D341Med (cell line): Measurements from ENCODE around the gene MAST3.
"Not testable (repeated sequence)": the region's sequence is repeated elsewhere in the genome, so short reads cannot be mapped to it uniquely, and the experiment has no call there.

ENCODE experiments used
- DNase-seq: peaks from one replicate; pipeline ENCODE4 v3.0.0; 2012; ENCODE audit warnings: low spot score

MAST3 gene

GRCh38 chr19:18086590-18087138, 10.9 kb upstream of the MAST3 start, which contains the start of gene IL12RB1:
TSS of gene IL12RB1 (minus strand) at chr19:18086934. CDS start at chr19:18086823, 111 bp downstream.
- DNase-seq = no peak

DNA sequence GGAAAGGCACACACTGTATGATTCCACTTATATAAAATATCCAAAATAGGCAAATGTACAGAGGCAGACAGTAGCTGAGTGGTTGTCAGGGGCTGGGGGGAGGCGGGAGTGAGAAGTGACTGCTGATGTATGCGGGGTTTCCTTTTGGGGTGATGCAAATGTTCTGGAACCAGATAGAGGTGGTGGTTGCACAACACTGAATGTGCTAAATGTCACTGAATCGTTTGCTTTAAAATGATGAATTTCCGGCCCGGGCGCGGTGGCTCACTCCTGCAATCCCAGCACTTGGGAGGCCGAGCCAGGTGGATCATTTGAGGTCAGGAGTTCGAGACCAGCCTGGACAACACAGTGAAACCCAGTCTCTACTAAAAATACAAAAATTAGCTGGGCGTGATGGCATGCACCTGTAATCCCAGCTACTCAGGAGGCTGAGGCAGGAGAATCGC, 8.5 kb upstream of the MAST3 start:
- DNase-seq = not testable (repeated sequence)

GRCh38 chr19:18089726-18090125, 7.9 kb upstream of the MAST3 start:
- no peak for DNase-seq

DNA sequence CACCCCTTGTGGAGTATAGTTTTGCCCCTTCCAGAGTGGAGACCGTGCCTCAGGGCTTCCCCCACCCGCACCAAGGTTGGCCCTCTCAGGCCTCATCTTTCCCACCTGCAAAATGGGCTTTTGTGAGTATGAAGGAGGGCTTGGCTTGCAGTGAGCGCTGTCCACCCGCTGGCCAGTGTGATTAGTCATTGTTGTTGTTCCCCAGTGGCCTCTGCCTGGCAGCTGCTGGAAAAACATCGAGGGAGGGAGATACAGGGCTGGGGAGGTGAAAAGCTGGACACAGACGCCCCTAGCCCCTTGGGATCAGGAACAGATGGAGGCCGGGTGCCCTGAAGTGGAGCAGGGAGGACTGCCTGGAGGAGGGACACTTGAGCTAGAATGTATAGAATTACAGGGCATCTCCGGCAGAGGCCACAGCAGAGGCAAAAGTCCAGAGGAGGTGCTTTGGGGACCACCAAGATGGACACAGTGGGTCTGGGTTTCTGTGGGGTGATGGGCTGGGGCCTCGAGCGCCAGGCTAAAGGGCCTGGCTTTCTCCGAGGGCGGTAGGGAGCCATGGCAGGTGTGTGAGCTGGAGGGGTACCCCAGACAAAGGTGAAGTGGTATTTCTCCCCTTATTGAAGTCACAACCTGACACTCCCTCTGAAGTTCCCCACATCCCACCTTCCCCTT, 6.9 kb upstream of the MAST3 start:
- no peak for DNase-seq

DNA sequence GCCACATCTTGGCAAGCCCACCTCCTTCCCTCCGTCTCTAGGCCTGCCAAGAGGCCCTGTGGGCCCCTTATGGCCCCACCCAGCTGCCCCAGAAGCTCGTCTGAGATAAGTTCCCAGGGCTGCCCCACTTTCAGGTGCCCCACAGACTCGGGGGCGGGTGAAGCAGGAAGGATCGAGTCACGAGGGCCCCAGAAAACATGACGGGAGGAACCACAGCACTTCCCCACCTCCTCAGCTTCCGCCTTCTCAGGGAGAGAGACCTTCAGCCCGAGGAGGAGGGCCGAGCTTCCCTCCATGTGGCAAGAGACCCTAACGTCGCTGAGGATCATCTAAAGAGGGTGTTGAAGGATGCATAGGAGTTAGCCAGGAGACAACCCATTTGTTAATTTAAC, 6.4 kb upstream of the MAST3 start:
- DNase-seq = no peak

DNA sequence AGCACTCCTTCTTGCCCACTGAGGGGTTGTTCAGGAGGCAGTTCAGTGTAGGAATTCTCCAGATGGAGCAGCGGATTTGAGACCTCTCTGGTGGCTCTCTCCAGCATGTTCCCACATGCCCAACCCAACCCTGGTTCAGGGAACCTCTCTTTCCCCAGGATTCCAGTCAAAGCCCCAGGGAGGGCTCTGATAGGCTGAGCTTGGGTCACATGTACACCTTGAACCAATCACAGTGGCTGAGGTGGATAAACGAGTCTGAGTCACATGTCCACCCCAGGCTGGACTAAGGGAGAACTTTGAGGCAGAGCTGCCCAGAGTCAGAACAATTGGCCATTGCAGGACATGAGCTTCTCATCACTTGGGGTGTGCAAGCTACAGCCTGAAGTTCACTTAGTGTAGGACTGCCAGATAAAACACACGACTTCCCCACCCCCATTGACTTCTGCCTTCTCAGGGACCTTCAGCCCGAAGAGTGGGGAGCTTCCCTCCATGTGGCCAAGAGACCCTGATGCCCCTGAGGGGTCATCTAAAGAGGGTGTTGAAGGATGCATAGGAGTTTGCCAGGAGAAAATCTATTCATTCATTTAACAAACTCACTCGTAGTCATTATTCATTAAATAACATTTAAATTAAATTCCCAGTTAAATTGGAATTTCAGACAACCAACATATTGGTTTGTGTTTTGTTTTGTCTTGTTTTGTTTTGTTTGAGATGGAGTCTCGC, 4.0 kb upstream of the MAST3 start:
- no peak for DNase-seq

DNA sequence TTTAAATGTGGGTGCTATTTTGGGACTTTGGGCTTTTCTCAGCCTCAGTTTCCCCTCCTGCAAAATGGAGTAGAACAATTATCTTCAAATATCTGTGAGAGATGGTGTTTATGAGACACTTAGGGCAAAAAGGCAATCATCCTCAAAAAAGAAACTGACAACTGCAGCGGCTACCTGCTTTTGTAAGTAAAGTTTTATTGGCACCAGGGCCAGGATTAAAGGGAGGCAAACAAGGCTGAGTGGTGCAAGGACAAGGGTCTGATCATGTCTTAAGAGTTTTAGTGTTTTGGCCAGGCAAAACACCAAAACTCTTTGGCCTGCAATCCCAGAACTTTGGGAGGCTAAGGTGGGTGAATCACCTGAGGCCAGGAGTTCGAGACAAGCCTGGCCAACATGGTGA, 1.3 kb upstream of the MAST3 start:
- DNase-seq = no peak

DNA sequence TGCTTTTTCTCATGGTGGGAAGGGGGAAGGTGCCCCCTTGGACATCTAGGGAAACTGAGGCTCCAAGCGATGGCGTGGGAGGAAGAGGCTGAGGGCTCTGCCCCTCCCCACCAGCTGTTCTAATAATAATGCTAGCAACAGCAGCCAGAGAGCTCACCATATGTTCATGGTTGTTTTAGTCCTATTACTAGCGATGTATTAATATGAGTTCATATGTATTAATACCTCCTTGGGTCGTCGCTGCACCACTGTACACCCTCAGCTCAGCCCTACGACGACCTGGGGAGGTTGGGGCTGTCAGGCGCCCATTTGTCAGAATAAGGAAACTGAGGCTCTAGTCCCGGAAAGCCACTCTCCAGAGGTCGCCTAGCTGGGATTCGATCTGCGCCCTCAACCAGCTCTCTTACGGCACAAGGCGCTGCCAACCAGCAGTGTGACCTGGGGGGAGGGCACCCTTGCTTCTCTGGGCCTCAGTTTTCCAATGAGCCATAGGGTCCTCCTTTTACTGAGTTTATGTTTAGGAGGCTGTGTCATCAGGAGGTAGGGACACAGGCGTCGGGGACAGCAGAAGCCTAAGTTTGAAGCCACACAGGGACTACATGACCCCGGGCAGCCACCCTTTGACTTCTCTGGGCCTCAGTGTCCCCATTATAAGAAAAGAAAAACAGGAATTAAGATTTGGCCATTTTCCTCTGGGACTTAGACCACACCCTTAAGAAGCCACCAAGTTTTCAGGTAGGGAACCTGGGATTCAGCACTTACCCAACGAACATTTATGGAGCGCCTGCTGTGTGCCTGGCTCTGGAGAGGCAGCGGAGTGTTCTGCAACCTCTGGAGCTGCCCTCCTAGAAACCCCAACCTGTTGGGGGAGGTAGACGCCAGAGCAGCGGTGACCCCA, 664 bp downstream of the MAST3 start:
- DNase-seq = no peak

- DNase-seq = no peak
These were observed 1.5 kb downstream of the MAST3 start for GRCh38 chr19:18098891-18099622.

DNA sequence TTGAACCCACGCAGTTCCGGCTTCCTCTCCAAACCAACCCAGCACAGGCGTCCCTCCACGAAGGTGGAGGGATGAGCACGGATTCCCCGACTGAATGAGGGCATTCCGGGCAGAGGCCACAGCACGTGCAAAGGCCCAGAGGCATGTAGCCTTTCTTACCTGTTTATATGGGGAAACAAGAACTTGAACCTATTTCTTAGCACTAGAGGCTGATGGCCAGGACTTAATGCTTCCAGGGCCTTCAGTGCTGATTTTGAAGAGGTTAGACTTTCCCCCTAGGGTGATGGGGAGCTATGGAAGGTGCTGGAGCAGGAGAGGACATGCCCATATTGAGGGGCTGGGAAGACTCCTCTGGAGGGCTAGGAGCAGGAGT, 2.0 kb downstream of the MAST3 start:
- no peak for DNase-seq

DNA sequence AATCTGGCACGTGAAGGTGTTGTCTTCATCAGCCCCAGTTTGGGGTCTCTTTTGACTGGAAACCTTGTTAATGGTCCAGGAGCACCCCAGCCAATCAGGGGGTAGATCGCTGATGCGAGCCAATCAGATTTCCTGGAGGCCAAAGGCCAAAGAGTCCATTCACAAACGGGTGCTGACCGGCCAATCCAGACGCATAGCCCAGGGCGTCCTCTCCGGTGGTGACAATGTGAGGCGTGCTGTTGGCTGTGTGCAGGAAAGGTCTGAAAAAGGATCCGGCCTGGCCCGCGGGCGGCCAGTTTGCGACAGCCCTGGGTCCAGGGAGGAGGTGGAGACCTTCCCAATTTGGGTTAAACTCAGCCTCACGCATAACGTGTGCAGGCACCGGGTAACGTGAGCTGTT, 3.1 kb downstream of the MAST3 start:
- DNase-seq = no peak

DNA sequence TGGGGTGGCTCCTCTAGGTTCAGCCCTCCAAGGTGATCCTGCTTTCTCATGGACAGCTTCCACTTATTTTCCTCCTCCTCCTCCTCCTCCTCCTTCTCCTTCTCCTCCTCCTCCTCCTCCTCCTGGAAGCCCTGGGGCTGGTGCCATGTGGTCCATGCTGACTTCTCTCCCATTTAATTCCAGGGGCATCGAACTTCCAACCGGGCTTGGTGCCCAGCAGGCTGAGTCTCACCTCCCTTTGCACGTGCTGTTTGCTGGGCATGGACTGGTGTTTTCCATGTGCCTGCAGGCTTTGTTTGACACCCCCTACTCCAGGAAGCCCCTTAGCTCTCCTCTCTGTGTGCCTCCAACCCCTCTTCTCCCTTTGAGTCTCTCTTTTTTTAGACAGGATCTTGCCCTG, 3.7 kb downstream of the MAST3 start:
- no peak for DNase-seq

DNA sequence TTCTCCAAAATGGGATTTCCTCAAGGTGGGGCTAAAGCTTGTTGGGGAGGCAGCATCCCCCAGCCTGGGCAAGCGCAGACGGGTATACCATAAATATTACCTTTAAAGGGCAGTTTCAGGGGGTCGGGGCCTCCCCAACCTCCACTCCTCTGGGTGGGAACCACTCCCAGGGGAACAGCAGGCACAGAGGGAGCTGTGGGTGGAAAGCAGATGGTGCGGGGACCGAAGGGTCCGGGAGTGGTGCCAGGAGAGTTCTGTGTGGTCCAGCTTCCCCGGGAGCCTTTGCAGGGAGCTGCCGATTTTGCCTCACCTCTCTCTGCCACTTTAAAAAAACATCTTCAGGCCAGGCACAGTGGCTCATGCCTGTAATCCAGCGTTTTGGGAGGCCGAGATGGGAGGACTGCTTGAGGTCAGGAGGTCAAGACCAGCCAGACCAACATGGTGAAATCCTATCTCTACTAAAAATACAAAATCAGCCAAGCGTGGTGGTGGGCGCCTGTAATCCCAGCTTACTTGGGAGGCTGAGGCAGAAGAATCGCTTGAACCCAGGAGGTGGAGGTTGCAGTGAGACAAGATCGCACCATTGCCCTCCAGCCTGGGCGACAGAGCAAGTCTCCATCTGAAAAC, 5.5 kb downstream of the MAST3 start:
- DNase-seq = peak; percentile 85

DNA sequence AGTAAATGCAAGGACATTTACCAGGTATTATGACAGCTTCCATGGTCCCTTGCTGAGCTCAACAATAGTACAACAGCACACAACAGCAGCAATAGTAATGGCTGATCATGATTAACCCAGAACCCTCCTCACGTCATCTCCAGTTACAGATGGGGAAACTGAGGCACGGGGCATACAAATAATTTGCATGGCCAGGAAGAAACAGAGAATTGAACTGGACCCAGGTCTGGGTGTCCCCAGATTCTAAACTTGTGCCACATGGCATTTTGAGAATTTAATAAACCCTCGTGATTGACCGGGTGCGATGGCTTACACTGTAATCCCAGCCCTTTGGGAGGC, 7.2 kb downstream of the MAST3 start:
- no peak for DNase-seq

GRCh38 chr19:18105259-18105658, 7.7 kb downstream of the MAST3 start:
- DNase-seq = not testable (repeated sequence)

- DNase-seq = no peak
These were observed 9.7 kb downstream of the MAST3 start for GRCh38 chr19:18107235-18107634.

DNA sequence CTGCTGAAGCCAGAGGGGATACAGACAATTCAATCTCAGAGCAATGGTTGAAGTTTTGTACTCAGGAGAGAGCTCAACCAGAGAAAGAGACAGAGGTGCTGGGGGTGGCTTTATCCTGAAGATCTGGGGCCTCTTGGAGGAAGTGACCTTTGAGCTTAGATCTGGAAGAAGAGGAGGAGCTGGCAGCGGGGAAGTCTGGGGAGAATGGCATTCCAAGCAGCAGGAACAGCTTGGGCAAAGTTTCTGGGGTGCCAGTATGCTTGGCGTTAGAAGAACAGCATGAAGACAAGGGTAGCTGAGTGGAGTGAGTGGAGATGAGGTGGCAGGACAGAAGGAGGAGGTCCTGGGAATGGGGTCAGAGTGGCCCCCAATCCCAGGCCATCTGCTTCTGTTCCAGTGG, 11.3 kb downstream of the MAST3 start:
- DNase-seq = no peak

- DNase-seq = no peak
These were observed 11.8 kb downstream of the MAST3 start for GRCh38 chr19:18109341-18109732.

DNA sequence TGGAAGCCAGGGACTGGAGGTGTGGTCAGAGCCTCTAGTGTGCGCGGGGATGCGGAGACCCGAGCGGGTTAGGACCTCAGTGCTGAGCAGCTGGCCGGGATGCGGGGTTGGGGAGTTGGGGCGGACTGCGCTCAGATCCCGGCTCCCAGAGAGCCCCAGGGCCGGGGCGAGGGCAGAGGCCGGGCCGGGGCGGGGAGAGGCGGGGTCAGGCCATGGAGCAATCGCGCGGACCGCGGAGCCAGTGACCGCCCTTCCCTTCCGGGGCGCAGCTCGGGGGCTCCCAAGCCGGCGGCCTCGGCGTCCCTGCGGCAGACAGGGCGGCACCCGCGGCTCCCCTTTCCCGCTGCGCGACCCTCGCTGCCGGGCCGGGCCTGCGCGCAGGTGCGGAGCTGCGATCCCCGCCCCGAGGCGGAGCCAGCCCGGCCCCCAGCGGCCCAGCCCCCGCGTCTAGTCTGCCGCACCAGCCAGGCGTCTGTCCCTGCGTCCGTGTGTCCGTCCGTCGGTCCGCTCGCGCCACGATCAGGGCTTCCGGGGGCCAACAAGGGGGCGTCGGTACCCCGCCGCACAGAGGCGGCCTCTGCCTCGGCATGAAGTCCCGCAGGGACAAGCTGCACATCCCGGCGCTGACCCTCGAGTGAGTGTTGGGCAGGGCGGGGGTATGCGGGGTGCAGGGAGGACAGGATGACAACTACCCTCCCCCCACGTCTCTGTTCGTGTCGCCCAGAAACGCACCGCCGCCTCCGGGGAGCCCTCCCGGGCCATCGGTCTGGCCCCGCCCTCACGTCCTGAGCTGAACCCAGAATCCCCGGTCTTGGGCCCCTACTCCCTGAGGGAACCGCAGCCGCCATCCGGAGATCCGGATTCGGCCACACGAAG, 12.4 kb downstream of the MAST3 start:
- DNase-seq = no peak

DNA sequence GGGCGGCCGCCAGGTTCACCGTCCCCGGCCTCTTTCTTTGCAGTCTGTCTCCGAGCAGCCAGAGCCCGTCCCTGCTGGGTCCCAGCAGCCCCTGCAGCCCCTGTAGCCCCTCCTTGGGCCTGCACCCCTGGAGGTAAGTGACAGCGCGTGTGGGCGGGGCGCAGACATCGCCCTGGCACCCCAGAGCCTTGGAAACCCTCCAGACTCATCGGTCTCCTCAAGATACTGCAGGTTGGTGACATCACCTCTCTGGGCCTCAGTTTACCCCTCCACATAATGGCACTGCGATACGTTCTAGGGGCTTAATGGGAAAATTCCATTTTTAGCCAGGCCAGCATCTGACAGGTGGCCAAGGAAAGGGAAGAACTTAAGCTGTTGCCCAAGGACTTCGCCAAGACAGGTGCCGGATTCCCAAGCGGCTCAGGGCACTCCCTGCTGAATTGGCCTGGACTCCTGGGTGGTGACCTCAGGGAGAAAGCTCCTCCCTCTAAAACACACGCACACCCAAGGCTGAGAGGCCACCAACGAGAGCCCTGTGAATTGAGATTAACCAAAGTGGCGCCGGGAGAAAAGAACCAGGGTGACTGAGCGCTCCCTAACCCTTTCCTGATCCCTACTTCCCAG, 13.1 kb downstream of the MAST3 start:
- DNase-seq = no peak
